Lower lobe of right lung (tissue), 2 donors: Measurements from ENCODE around the gene RFTN1. TPM values are rescaled to one million over a fixed set of nuclear protein-coding genes. Genes with fewer than 3 reads are reported as not detected.

Experiments used
- ATAC-seq, 2 donors: fragments of 200-7000 bp; cut with Tn5 transposase; one replicate each; pipeline ENCODE4 v1.9.1; 2020 to 2022; ENCODE audit warnings: mild to moderate bottlenecking in 2 of 2, moderate library complexity in 2 of 2
- DNase-seq: peaks from one replicate; pipeline ENCODE4 v3.0.0-alpha.2; 2020
- H3K27ac ChIP-seq: fragments of 200-600 bp; one replicate; pipeline ENCODE4 v1.8.0; 2022
- H3K27me3 ChIP-seq: fragments of 200-600 bp; one replicate; pipeline ENCODE4 v1.8.0; 2022; ENCODE audit warnings: low read depth
- H3K36me3 ChIP-seq: fragments of 200-600 bp; one replicate; pipeline ENCODE4 v1.8.0; 2022; ENCODE audit warnings: mild to moderate bottlenecking
- H3K4me1 ChIP-seq: fragments of 200-600 bp; one replicate; pipeline ENCODE4 v1.8.0; 2022
- H3K4me3 ChIP-seq: fragments of 200-600 bp; one replicate; pipeline ENCODE4 v1.8.0; 2022; ENCODE audit warnings: mild to moderate bottlenecking
- H3K9me3 ChIP-seq: fragments of 200-600 bp; one replicate; pipeline ENCODE4 v1.8.0; 2022
- intact Hi-C: fragments of 100-400 bp; cut with DNase I; formaldehyde crosslinking; loops from one replicate; pipeline ENCODE4 v1.11.0; 2022
- total RNA-seq: library from RNA; stranded (reverse); fragmentation: NEBNext Ultra II Directional; extraction: Animal tissue kit (Norgen Biotek cat#: 25700); gene quantifications from one replicate; pipeline ENCODE4 v1.2.1, GENCODE V29; 2021
- TF ChIP-seq, protein P1 (sequence below): fragments of 200-600 bp; IDR thresholded peaks from one replicate; pipeline ENCODE4 v1.8.0; 2022; ENCODE audit warnings: antibody characterized with exemption, mild to moderate bottlenecking
- donor health status: DM: no; HTN: yes; CAD: no; lungs with severe emphysema.

Gene RFTN1
- total RNA-seq, 1 donor from 2014 or later = 58.2 TPM

GRCh38 chr3:16428612-16429011, 84.9 kb downstream of the RFTN1 start:
- no peak for DNase-seq
- H3K36me3 ChIP-seq = peaks cover 22% of the 10 kb centered on the region
- peak; percentile 48 to 56 for ATAC-seq
- H3K4me1 ChIP-seq = peaks cover 48% of the 10 kb centered on the region
- H3K27me3 ChIP-seq = no peaks in the 10 kb centered on the region
- H3K4me3 ChIP-seq = no peak overlapping the region
- intact Hi-C loops = no loop called here
- peak overlapping the region; percentile 68 for H3K27ac ChIP-seq
- H3K9me3 ChIP-seq = no peaks in the 10 kb centered on the region
- TF ChIP-seq, protein P1, sequence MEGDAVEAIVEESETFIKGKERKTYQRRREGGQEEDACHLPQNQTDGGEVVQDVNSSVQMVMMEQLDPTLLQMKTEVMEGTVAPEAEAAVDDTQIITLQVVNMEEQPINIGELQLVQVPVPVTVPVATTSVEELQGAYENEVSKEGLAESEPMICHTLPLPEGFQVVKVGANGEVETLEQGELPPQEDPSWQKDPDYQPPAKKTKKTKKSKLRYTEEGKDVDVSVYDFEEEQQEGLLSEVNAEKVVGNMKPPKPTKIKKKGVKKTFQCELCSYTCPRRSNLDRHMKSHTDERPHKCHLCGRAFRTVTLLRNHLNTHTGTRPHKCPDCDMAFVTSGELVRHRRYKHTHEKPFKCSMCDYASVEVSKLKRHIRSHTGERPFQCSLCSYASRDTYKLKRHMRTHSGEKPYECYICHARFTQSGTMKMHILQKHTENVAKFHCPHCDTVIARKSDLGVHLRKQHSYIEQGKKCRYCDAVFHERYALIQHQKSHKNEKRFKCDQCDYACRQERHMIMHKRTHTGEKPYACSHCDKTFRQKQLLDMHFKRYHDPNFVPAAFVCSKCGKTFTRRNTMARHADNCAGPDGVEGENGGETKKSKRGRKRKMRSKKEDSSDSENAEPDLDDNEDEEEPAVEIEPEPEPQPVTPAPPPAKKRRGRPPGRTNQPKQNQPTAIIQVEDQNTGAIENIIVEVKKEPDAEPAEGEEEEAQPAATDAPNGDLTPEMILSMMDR = no peak

DNA sequence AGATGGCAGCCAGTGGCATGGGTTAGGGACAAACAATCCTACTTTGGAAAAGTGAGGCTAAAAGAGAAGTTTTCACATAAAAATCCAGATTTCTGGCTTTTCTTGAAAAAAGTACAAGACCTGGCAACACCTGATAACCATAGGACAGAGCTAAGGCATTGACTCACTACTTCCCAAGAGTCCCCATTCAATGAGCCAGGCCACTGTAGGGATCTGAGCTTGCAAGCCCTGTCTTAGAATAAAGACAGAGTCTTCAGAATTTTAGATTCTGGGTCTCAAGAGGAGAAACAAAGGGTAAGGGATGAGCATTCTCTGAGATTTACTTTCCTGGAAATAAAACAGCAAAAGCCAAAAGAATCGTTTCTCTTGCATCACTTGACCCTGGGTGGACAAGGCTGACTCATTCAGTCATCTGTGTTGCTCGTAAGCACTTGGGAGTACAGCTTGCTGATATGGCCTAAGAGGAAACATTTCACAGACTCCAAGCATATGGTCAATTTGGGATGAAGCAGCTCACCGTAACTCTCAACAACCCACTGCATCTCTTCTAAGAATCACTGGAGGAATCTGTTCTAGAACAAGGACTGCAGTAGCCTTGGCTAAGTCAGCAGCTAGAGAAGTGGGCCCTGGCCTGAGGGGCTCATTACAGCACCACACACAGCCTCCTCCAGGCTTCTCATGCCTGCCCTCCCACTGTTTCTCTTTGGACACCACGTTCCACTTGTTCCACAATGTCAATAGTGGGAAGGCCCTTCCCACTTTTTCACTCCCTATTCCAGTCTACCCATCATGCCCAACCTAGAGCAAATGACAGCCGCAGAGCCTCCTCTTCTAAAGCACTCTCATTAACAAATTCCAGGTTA, 86.2 kb downstream of the RFTN1 start:
- intact Hi-C loops = no loop called here
- Histone ChIP-seq H3K4me1 (peaks cover 48% of the 10 kb centered on the region), H3K27me3 (no peaks in the 10 kb centered on the region), H3K9me3 (no peaks in the 10 kb centered on the region), H3K4me3 (no peak overlapping the region), H3K36me3 (peaks cover 9% of the 10 kb centered on the region), H3K27ac (peak overlapping the region; percentile 68)
- TF ChIP-seq, protein P1 = no peak
- DNase-seq (no peak), ATAC-seq (peak; percentile 88 to 89)

DNA sequence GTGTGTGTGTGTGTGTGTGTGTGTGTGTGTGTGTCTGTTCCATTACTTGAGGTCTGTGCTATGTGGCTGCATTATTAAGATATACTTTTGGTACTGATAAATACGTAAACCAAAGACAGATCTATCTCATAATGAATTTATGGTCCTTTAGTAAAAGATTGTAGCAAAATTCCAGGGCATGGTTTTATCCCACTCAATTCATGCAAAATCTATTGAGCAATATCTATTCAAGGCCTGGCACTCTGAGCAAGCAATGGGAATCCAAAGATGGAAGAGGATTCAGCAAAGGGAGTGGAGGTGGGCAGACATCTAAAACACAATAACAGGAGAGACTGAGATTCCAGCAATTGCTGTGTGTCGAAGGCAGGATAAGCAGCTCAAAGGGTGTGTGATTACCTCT, 86.8 kb downstream of the RFTN1 start:
- Histone ChIP-seq H3K9me3 (no peaks in the 10 kb centered on the region), H3K4me3 (no peak overlapping the region), H3K27ac (peak overlapping the region; percentile 68), H3K36me3 (peaks cover 3% of the 10 kb centered on the region), H3K4me1 (peaks cover 48% of the 10 kb centered on the region), H3K27me3 (no peaks in the 10 kb centered on the region)
- ATAC-seq = no peak
- no peak for DNase-seq
- TF ChIP-seq, protein P1 = no peak
- intact Hi-C loops = no loop called here

DNA sequence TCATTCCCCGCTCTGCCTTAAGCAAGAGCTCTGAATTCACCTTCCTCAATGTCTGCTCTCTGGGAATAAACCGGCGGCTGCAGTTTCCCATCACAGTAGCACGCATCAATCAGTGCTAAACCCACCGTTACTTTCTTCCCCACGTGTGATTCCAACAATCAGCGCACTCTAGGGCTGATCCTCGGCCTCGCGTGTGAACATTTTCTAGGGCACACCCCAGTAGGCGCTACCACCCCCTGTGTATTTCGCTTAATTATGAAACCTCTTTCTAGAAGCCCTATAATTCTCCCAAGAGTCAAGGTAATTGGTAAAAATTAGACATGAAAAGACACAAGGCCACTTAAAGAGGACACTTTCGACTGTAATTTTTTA, 87.5 kb downstream of the RFTN1 start:
- intact Hi-C loops = no loop called here
- Histone ChIP-seq H3K27ac (peak overlapping the region; percentile 19), H3K4me1 (peaks cover 42% of the 10 kb centered on the region), H3K9me3 (no peaks in the 10 kb centered on the region), H3K27me3 (no peaks in the 10 kb centered on the region), H3K4me3 (no peak overlapping the region), H3K36me3 (no peaks in the 10 kb centered on the region)
- no peak for ATAC-seq
- TF ChIP-seq, protein P1 = no peak
- no peak for DNase-seq

- intact Hi-C loops = no loop called here
- Histone ChIP-seq H3K4me1 (peaks cover 40% of the 10 kb centered on the region), H3K27me3 (no peaks in the 10 kb centered on the region), H3K27ac (no peak overlapping the region), H3K9me3 (no peaks in the 10 kb centered on the region), H3K36me3 (no peaks in the 10 kb centered on the region), H3K4me3 (no peak overlapping the region)
- TF ChIP-seq, protein P1 = no peak
- ATAC-seq (no peak), DNase-seq (no peak)
Observed at GRCh38 chr3:16425398-16426028, 88.0 kb downstream of the RFTN1 start.
